ENCODE results near the gene ST3GAL5. TPM values are rescaled to one million over a fixed set of nuclear protein-coding genes. Genes with fewer than 3 reads are reported as not detected.

The ST3GAL5 gene
- total RNA-seq, 1 donor from 2014 or later = 20.0 TPM

DNA sequence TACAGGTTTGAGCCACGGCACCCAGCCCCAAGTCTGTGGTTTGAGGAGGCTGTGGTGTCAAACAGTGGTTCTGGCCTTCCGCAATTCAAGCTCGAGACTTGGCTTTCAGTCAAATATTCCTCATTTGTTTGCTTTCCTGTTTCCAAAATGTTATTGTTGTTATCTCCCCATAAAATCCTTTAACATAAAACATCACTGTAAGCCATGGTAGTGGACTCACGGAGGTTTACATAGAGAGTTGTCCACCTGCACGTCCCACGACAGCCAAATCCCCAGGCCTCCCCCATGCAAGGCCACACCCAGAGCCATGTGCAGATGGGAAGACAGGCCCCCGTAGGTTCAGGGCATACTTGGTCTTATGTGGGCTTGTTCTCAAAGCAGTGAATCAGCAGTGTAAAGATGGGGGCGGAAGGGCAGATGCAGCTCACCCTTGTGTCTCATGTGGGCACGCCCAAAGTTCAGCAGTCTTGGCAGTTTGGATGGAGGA, 18.9 kb upstream of the ST3GAL5 start:
- H3K27me3 Mint-ChIP-seq (ENCODE audit: low read depth) = no peaks in the 10 kb centered on the region
- TF ChIP-seq, protein P1, sequence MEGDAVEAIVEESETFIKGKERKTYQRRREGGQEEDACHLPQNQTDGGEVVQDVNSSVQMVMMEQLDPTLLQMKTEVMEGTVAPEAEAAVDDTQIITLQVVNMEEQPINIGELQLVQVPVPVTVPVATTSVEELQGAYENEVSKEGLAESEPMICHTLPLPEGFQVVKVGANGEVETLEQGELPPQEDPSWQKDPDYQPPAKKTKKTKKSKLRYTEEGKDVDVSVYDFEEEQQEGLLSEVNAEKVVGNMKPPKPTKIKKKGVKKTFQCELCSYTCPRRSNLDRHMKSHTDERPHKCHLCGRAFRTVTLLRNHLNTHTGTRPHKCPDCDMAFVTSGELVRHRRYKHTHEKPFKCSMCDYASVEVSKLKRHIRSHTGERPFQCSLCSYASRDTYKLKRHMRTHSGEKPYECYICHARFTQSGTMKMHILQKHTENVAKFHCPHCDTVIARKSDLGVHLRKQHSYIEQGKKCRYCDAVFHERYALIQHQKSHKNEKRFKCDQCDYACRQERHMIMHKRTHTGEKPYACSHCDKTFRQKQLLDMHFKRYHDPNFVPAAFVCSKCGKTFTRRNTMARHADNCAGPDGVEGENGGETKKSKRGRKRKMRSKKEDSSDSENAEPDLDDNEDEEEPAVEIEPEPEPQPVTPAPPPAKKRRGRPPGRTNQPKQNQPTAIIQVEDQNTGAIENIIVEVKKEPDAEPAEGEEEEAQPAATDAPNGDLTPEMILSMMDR (IDR thresholded peaks at IDR 0.05) = no peak
- H3K9me3 Mint-ChIP-seq (ENCODE audit: low read depth) = no peaks in the 10 kb centered on the region
- H3K36me3 Mint-ChIP-seq (ENCODE audit: low read depth) = no peaks in the 10 kb centered on the region
- peaks cover 43% of the 10 kb centered on the region for H3K4me1 Mint-ChIP-seq (ENCODE audit: low read depth)
- no peak overlapping the region for H3K27ac Mint-ChIP-seq (ENCODE audit: unreplicated experiment)
- no peak overlapping the region for H3K4me3 Mint-ChIP-seq (ENCODE audit: unreplicated experiment)
- no peak for DNase-seq (ENCODE audit: low spot score)

DNA sequence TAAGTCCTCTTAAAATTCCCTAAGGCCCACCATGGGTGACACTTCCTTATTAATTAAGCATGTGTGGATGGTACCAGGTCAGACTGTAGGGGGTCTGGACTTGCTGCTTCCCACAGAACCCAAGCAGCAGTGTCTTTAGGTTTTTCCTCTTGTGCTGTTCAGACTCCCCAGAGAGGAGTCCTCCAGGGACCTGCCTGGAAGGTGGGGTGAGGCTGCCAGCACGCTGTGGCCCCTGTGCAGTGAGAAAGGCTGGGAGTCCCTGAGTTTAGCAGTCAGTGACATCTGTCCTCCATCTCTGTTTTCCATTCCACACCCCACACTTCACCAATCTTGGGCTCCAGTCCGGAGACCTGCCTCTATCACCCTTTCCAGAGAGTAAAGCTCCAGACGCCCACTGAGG, 18.0 kb upstream of the ST3GAL5 start:
- Mint-ChIP-seq H3K4me1 (ENCODE audit: low read depth) (peaks cover 40% of the 10 kb centered on the region), H3K27me3 (ENCODE audit: low read depth) (peaks cover 2% of the 10 kb centered on the region), H3K4me3 (ENCODE audit: unreplicated experiment) (no peak overlapping the region), H3K36me3 (ENCODE audit: low read depth) (no peaks in the 10 kb centered on the region), H3K9me3 (ENCODE audit: low read depth) (no peaks in the 10 kb centered on the region), H3K27ac (ENCODE audit: unreplicated experiment) (no peak overlapping the region)
- TF ChIP-seq, protein P1 (IDR thresholded peaks at IDR 0.05) = no peak
- no peak for DNase-seq (ENCODE audit: low spot score)

- Mint-ChIP-seq H3K4me1 (ENCODE audit: low read depth) (peaks cover 36% of the 10 kb centered on the region), H3K36me3 (ENCODE audit: low read depth) (no peaks in the 10 kb centered on the region), H3K4me3 (ENCODE audit: unreplicated experiment) (no peak overlapping the region), H3K27ac (ENCODE audit: unreplicated experiment) (no peak overlapping the region), H3K27me3 (ENCODE audit: low read depth) (peaks cover 2% of the 10 kb centered on the region), H3K9me3 (ENCODE audit: low read depth) (no peaks in the 10 kb centered on the region)
- DNase-seq (ENCODE audit: low spot score) = no peak
- TF ChIP-seq, protein P1 (IDR thresholded peaks at IDR 0.05) = no peak
Observed at GRCh38 chr2:85905891-85906290, 17.1 kb upstream of the ST3GAL5 start.

DNA sequence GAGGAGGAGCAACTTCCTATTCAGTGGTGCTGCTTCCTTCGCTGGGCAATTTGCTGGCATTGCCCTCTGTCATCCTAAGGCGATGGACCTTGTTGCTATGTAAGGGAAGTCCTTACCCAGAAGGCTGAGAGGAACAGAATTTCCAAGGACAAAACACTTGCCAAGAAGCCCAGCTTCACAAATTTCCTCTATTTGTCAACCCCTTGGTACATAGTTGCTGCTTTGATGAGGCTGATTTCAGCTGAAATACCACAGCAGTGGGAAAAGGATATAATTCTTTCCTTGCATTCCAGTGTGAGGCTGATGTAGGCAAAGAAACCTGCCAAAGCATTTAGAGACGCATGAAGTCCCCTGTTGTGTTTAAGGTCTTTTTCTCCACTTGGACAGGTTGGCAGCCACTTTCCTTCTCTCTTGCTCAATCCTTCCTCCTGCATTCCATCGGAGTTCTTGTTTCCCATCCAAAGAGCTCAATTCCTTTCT, 16.4 kb upstream of the ST3GAL5 start:
- no peaks in the 10 kb centered on the region for H3K36me3 Mint-ChIP-seq (ENCODE audit: low read depth)
- H3K4me3 Mint-ChIP-seq (ENCODE audit: unreplicated experiment) = no peak overlapping the region
- no peak for DNase-seq (ENCODE audit: low spot score)

DNA sequence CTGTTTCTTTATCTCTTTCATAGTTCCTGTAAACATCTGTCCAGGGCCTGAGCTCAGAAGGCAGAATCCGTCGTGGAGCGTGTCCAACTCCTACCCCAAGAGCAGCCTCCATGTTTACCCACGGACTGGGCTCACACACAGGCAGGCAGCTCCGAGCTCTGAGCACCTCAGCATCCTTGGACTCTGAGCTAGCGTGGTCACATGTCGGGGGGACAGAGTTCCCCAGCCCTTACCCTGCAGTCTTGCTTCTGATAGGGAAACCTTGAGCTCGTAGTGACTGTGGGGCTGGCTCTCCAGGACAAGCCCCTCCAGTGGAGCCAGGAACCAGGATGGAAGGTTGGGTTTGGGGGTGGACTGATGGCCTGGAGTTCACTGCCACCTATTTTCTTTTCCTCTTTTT, 15.1 kb upstream of the ST3GAL5 start:
- H3K4me3 Mint-ChIP-seq (ENCODE audit: unreplicated experiment) = no peak overlapping the region
- H3K9me3 Mint-ChIP-seq (ENCODE audit: low read depth) = no peaks in the 10 kb centered on the region
- H3K27me3 Mint-ChIP-seq (ENCODE audit: low read depth) = peaks cover 2% of the 10 kb centered on the region
- no peak for DNase-seq (ENCODE audit: low spot score)
- H3K4me1 Mint-ChIP-seq (ENCODE audit: low read depth) = peaks cover 27% of the 10 kb centered on the region
- TF ChIP-seq, protein P1 (IDR thresholded peaks at IDR 0.05) = no peak
- no peaks in the 10 kb centered on the region for H3K36me3 Mint-ChIP-seq (ENCODE audit: low read depth)
- no peak overlapping the region for H3K27ac Mint-ChIP-seq (ENCODE audit: unreplicated experiment)

More for the DNA sequence above, 16.4 kb upstream of the ST3GAL5 start:
- H3K4me1 Mint-ChIP-seq (ENCODE audit: low read depth) = peaks cover 33% of the 10 kb centered on the region
- H3K27me3 Mint-ChIP-seq (ENCODE audit: low read depth) = peaks cover 2% of the 10 kb centered on the region
- TF ChIP-seq, protein P1 (IDR thresholded peaks at IDR 0.05) = no peak
- no peak overlapping the region for H3K27ac Mint-ChIP-seq (ENCODE audit: unreplicated experiment)
- H3K9me3 Mint-ChIP-seq (ENCODE audit: low read depth) = no peaks in the 10 kb centered on the region

Data from chondrocyte (in vitro differentiated cells).